H9 (cell line): ENCODE results near the gene PAMR1. TPM values are rescaled to one million over a fixed set of nuclear protein-coding genes. Genes with fewer than 3 reads are reported as not detected.

Source experiments
- DNase-seq: peaks from one replicate; pipeline ENCODE4 v3.0.0-alpha.2; 2017
- H2AFZ ChIP-seq: one replicate; pipeline ENCODE4 v1.6.1; 2013; ENCODE audit warnings: mild to moderate bottlenecking, low read length, control low read depth, moderate library complexity
- H2AK5ac ChIP-seq: 2 replicates; pipeline ENCODE4 v1.6.1; 2013; ENCODE audit warnings: low read length, control low read depth, mixed read lengths; ENCODE audit not compliant: insufficient read length
- H2BK120ac ChIP-seq: one replicate; pipeline ENCODE4 v1.6.1; 2013; ENCODE audit warnings: low read depth, mild to moderate bottlenecking, low read length, control low read depth, inconsistent platforms; ENCODE audit not compliant: poor library complexity, severe bottlenecking
- H2BK12ac ChIP-seq: 2 replicates; pipeline ENCODE4 v1.6.1; 2013; ENCODE audit warnings: low read length, control low read depth, mixed read lengths, low read depth; ENCODE audit not compliant: insufficient read length
- H2BK15ac ChIP-seq: 2 replicates; pipeline ENCODE4 v1.6.1; 2013; ENCODE audit warnings: low read depth, low read length, control low read depth
- H2BK20ac ChIP-seq: one replicate; pipeline ENCODE4 v1.6.1; 2013; ENCODE audit warnings: low read depth, mild to moderate bottlenecking, low read length, control low read depth, inconsistent platforms; ENCODE audit not compliant: poor library complexity, severe bottlenecking
- H2BK5ac ChIP-seq: 2 replicates; pipeline ENCODE4 v1.6.1; 2013; ENCODE audit warnings: low read length, control low read depth, mixed read lengths; ENCODE audit not compliant: insufficient read length
- H3K14ac ChIP-seq: 2 replicates; pipeline ENCODE4 v1.6.1; 2013; ENCODE audit warnings: low read length, control low read depth; ENCODE audit not compliant: insufficient read depth
- H3K18ac ChIP-seq: 2 replicates; pipeline ENCODE4 v1.6.1; 2013; ENCODE audit warnings: low read depth, mild to moderate bottlenecking, mixed read lengths, low read length, control low read depth; ENCODE audit not compliant: insufficient read length
- H3K23ac ChIP-seq: 2 replicates; pipeline ENCODE4 v1.6.1; 2013; ENCODE audit warnings: low read length, control low read depth, mixed read lengths, low read depth; ENCODE audit not compliant: insufficient read length
- H3K23me2 ChIP-seq: 2 replicates; pipeline ENCODE4 v1.6.1; 2013; ENCODE audit warnings: low read depth, mild to moderate bottlenecking, mixed read lengths, low read length, control low read depth; ENCODE audit not compliant: insufficient read length, poor library complexity, severe bottlenecking
- H3K27ac ChIP-seq: 2 replicates; pipeline ENCODE4 v1.5.1; 2013; ENCODE audit warnings: low read length, control low read depth, mixed read lengths, low read depth; ENCODE audit not compliant: insufficient read length
- H3K27me3 ChIP-seq: 2 replicates; pipeline ENCODE4 v1.6.1; 2013; ENCODE audit warnings: low read length, control low read depth, inconsistent platforms; ENCODE audit not compliant: insufficient read depth
- H3K4ac ChIP-seq: 2 replicates; pipeline ENCODE4 v1.6.1; 2013; ENCODE audit warnings: low read depth, mild to moderate bottlenecking, control low read depth, inconsistent platforms, low read length, moderate library complexity
- H3K4me1 ChIP-seq: 2 replicates; pipeline ENCODE4 v1.6.1; 2013; ENCODE audit warnings: low read length, control low read depth, inconsistent platforms; ENCODE audit not compliant: insufficient read depth
- H3K4me2 ChIP-seq: 2 replicates; pipeline ENCODE4 v1.6.1; 2013; ENCODE audit warnings: low read length, control low read depth, mixed read lengths; ENCODE audit not compliant: insufficient read length, insufficient read depth
- H3K56ac ChIP-seq: 2 replicates; pipeline ENCODE4 v1.6.1; 2013; ENCODE audit warnings: low read depth, mild to moderate bottlenecking, mixed read lengths, low read length, control low read depth; ENCODE audit not compliant: insufficient read length
- H3K79me1 ChIP-seq: 2 replicates; pipeline ENCODE4 v1.6.1; 2013; ENCODE audit warnings: low read depth, mild to moderate bottlenecking, moderate library complexity, low read length, control low read depth, inconsistent platforms; ENCODE audit not compliant: insufficient read depth, poor library complexity, severe bottlenecking
- H3K79me2 ChIP-seq: 2 replicates; pipeline ENCODE4 v1.6.1; 2013; ENCODE audit warnings: low read length, control low read depth, inconsistent platforms; ENCODE audit not compliant: insufficient read depth
- H3K9ac ChIP-seq: 2 replicates; pipeline ENCODE4 v1.6.1; 2013; ENCODE audit warnings: low read length, control low read depth, mixed read lengths; ENCODE audit not compliant: insufficient read length; ENCODE audit errors: extremely low read depth
- H3K9me3 ChIP-seq: one replicate; pipeline ENCODE4 v1.6.1; 2013; ENCODE audit warnings: low read depth, low read length, inconsistent platforms; ENCODE audit not compliant: control insufficient read depth
- H3T11ph ChIP-seq: one replicate; pipeline ENCODE4 v1.6.1; 2013; ENCODE audit warnings: mild to moderate bottlenecking, low read length, control low read depth, inconsistent platforms
- H4K20me1 ChIP-seq: one replicate; pipeline ENCODE4 v1.6.1; 2013; ENCODE audit not compliant: control insufficient read depth, insufficient read length, insufficient read depth
- H4K5ac ChIP-seq: 2 replicates; pipeline ENCODE4 v1.6.1; 2013; ENCODE audit warnings: low read depth, mild to moderate bottlenecking, mixed read lengths, low read length, control low read depth; ENCODE audit not compliant: insufficient read length
- H4K8ac ChIP-seq: replicated peaks from 2 replicates; pipeline ENCODE4 v1.6.1; 2013; ENCODE audit warnings: low read length, control low read depth, mixed read lengths, low read depth; ENCODE audit not compliant: insufficient read length
- H4K91ac ChIP-seq: 2 replicates; pipeline ENCODE4 v1.6.1; 2013; ENCODE audit warnings: low read depth, mild to moderate bottlenecking, moderate library complexity, mixed read lengths, low read length, control low read depth; ENCODE audit not compliant: insufficient read length
- H3K27ac Mint-ChIP-seq, 3 experiments: 2 replicates in 2 of 3; 3 replicates in 1 of 3; pipeline ENCODE4 v1.8.0; 2020 to 2021; ENCODE audit warnings: mixed read lengths in 3 of 3, mild to moderate bottlenecking in 1 of 3, moderate library complexity in 1 of 3
- H3K27me3 Mint-ChIP-seq: 2 replicates; pipeline ENCODE4 v1.8.0; 2021; ENCODE audit warnings: low read depth, mild to moderate bottlenecking, moderate library complexity, mixed read lengths
- H3K36me3 Mint-ChIP-seq, 3 experiments: 2 replicates in 2 of 3; 3 replicates in 1 of 3; pipeline ENCODE4 v1.8.0; 2020 to 2021; ENCODE audit warnings: low read depth in 3 of 3, mixed read lengths in 3 of 3; ENCODE audit not compliant: insufficient read depth in 1 of 3
- H3K4me1 Mint-ChIP-seq, 2 experiments: 2 replicates each; pipeline ENCODE4 v1.8.0; 2020; ENCODE audit warnings: mixed read lengths in 2 of 2
- H3K4me3 Mint-ChIP-seq, 2 experiments: 2 replicates in 1 of 2; 3 replicates in 1 of 2; pipeline ENCODE4 v1.8.0; 2020 to 2021; ENCODE audit warnings: mild to moderate bottlenecking in 2 of 2, mixed read lengths in 2 of 2, moderate library complexity in 1 of 2
- H3K9me3 Mint-ChIP-seq, 2 experiments: 2 replicates in 1 of 2; 3 replicates in 1 of 2; pipeline ENCODE4 v1.8.0; 2020; ENCODE audit warnings: mild to moderate bottlenecking in 2 of 2, mixed read lengths in 2 of 2, moderate library complexity in 1 of 2
- CTCF ChIP-seq: fragments of 200-600 bp; sonication (generic); conservative IDR thresholded peaks from 3 replicates; pipeline ENCODE4 v1.8.0; 2021; ENCODE audit warnings: antibody characterized with exemption, mild to moderate bottlenecking
- WGBS: extraction: QIAGEN DNeasy Blood & Tissue Kit; methylation state at CpG from one replicate; pipeline ENCODE4 v1.1.7; 2013; ENCODE audit warnings: missing lambda C conversion rate, low lambda C conversion rate, mixed read lengths; ENCODE audit not compliant: insufficient read length; ENCODE audit errors: extremely low coverage; 5-methylcytosine and 5-hydroxymethylcytosine counted together
- total RNA-seq: library from RNA; stranded (reverse); gene quantifications from 2 replicates; pipeline ENCODE4 v1.2.1, GENCODE V29; 2021

PAMR1 gene
- total RNA-seq, 1 experiment from 2014 or later: 2.4 TPM

- peaks cover 0 to 2% of the 10 kb centered on the region in 2 experiments; a peak in 2 of 5 replicates for H3K9me3 Mint-ChIP-seq
- H3K27me3 Mint-ChIP-seq: peaks cover 5% of the 10 kb centered on the region
- Histone ChIP-seq H3K4me1 (peaks cover 3% of the 10 kb centered on the region; the same call in 1 of the 2 replicates), H3K79me1 (no peaks in the 10 kb centered on the region), H3K4ac (no peak overlapping the region), H4K20me1 (no peaks in the 10 kb centered on the region), H2BK120ac (no peak overlapping the region), H2BK12ac (no peak overlapping the region), H3K27me3 (no peaks in the 10 kb centered on the region), H3K27ac (no peak overlapping the region), H2BK5ac (no peak overlapping the region), H3K14ac (no peak overlapping the region), H2AFZ (no peak overlapping the region), H2BK20ac (no peak overlapping the region), H3K4me2 (no peak overlapping the region), H3K9ac (no peak overlapping the region), H4K5ac (no peak overlapping the region), H3K9me3 (no peaks in the 10 kb centered on the region), H2BK15ac (no peak overlapping the region), H3K79me2 (no peaks in the 10 kb centered on the region), H3K18ac (no peak overlapping the region), H3K23me2 (no peaks in the 10 kb centered on the region), H2AK5ac (no peak overlapping the region), H4K8ac (no peak overlapping the region), H3K23ac (no peak overlapping the region), H4K91ac (no peak overlapping the region), H3K56ac (no peak overlapping the region), H3T11ph (no peak overlapping the region)
- peaks cover 0 to 4% (median 0%) of the 10 kb centered on the region in 3 experiments; a peak in 1 of 7 replicates for H3K36me3 Mint-ChIP-seq
- DNase-seq: no peak
- no CpG with 5 or more reads among the region's 5 CpGs for WGBS
- H3K27ac Mint-ChIP-seq: no peak overlapping the region
- peaks cover 35 to 41% of the 10 kb centered on the region in 2 experiments for H3K4me1 Mint-ChIP-seq
- no peak for TF ChIP-seq CTCF
- no peak overlapping the region for H3K4me3 Mint-ChIP-seq
Measured at GRCh38 chr11:35552616-35553015, 27.2 kb upstream of the PAMR1 start.
